Breast epithelium (tissue), 4 donors: ENCODE results near the gene NOTCH3. TPM values are rescaled to one million over a fixed set of nuclear protein-coding genes. Genes with fewer than 3 reads are reported as not detected.

ENCODE experiments used
- DNase-seq, 2 donors: peaks; one replicate each; pipeline ENCODE4 v3.0.0-alpha.2; 2019; ENCODE audit warnings: low spot score in 2 of 2
- H3K27ac ChIP-seq, 2 donors: fragments of 200-600 bp; sonication (generic) in 1 of 2; one replicate each; pipeline ENCODE4 v1.5.1; 2016 to 2019; ENCODE audit warnings: mild to moderate bottlenecking in 1 of 2
- H3K27me3 ChIP-seq, 2 donors: fragments of 200-600 bp; sonication (generic) in 1 of 2; one replicate each; pipeline versions ENCODE4 v1.5.1 to v1.6.0; 2017 to 2019; ENCODE audit warnings: control low read depth in 1 of 2, mild to moderate bottlenecking in 1 of 2
- H3K36me3 ChIP-seq: fragments of 200-600 bp; one replicate; pipeline ENCODE4 v1.5.1; 2019
- H3K4me1 ChIP-seq, 2 donors: fragments of 200-600 bp; sonication (generic); one replicate each; pipeline ENCODE4 v1.5.1; 2016 to 2019; ENCODE audit warnings: control low read depth in 1 of 2
- H3K4me3 ChIP-seq, 3 donors: fragments of 200-600 bp; sonication (generic); 1 replicate in 2 of 3; 2 replicates in 1 of 3; pipeline ENCODE4 v1.5.1; 2016 to 2019; ENCODE audit warnings: mild to moderate bottlenecking in 3 of 3, moderate library complexity in 2 of 3
- H3K9me3 ChIP-seq, 2 donors: fragments of 200-600 bp; sonication (generic) in 1 of 2; one replicate each; pipeline ENCODE4 v1.5.1; 2016 to 2019; ENCODE audit warnings: control low read depth in 1 of 2
- CTCF ChIP-seq, 3 donors: fragments of 450-650 bp; IDR thresholded peaks; one replicate each; pipeline ENCODE4 v1.5.1; 2016 to 2017; ENCODE audit warnings: antibody characterized with exemption in 3 of 3, mild to moderate bottlenecking in 3 of 3, moderate library complexity in 3 of 3
- POLR2A ChIP-seq: fragments of 450-650 bp; IDR thresholded peaks from one replicate; pipeline ENCODE4 v1.6.1; 2016; ENCODE audit warnings: antibody characterized with exemption, mild to moderate bottlenecking, moderate library complexity
- POLR2AphosphoS5 ChIP-seq, 3 donors: sonication (generic); formaldehyde crosslinking; IDR thresholded peaks; one replicate each; pipeline ENCODE4 v1.6.1; 2017; ENCODE audit warnings: antibody characterized with exemption in 3 of 3
- intact Hi-C: fragments of 100-400 bp; cut with DNase I; formaldehyde crosslinking; loops from one replicate; pipeline ENCODE4 v1.15.1; 2023; ENCODE audit warnings: low total_unique reads
- total RNA-seq, 3 donors: library from RNA; depleted of rRNA; stranded (reverse); fragments of >200 nt; gene quantifications; one replicate each; pipeline ENCODE4 v1.1.0, GENCODE V29; 2016

Gene NOTCH3
- total RNA-seq, 3 donors from 2014 or later = 22.0 to 36.4 (median 22.7) TPM

- Histone ChIP-seq H3K4me3 (no peak overlapping the region), H3K9me3 (no peaks in the 10 kb centered on the region), H3K4me1 (peaks cover 19 to 25% of the 10 kb centered on the region in 2 donors), H3K36me3 (no peaks in the 10 kb centered on the region), H3K27me3 (no peaks in the 10 kb centered on the region), H3K27ac (peak overlapping the region in 1 of 2 donors; percentile 88)
- TF ChIP-seq POLR2A = no peak
- no peak for TF ChIP-seq CTCF (IDR thresholded peaks at IDR 0.05)
- no peak for TF ChIP-seq POLR2AphosphoS5 (IDR thresholded peaks at IDR 0.05)
- DNase-seq = no peak
- intact Hi-C loops = loop anchor here (10.0 kb wide), 1 partner anchor 60 kb away; no protein-coding TSS in a partner anchor
Measured at GRCh38 chr19:15244808-15245207, 44.0 kb upstream of the NOTCH3 start.

GRCh38 chr19:15244106-15244803 is 43.5 kb upstream of the NOTCH3 start:
- Histone ChIP-seq H3K36me3 (no peaks in the 10 kb centered on the region), H3K4me3 (no peak overlapping the region), H3K27ac (peak overlapping the region in 1 of 2 donors; percentile 88), H3K9me3 (no peaks in the 10 kb centered on the region), H3K4me1 (peaks cover 13 to 20% of the 10 kb centered on the region in 2 donors), H3K27me3 (no peaks in the 10 kb centered on the region)
- TF ChIP-seq POLR2AphosphoS5 (IDR thresholded peaks at IDR 0.05) = no peak
- TF ChIP-seq CTCF (IDR thresholded peaks at IDR 0.05) = no peak
- TF ChIP-seq POLR2A = no peak
- no peak for DNase-seq
- intact Hi-C loops = loop anchor here (10.0 kb wide), 1 partner anchor 59 kb away; no protein-coding TSS in a partner anchor

DNA sequence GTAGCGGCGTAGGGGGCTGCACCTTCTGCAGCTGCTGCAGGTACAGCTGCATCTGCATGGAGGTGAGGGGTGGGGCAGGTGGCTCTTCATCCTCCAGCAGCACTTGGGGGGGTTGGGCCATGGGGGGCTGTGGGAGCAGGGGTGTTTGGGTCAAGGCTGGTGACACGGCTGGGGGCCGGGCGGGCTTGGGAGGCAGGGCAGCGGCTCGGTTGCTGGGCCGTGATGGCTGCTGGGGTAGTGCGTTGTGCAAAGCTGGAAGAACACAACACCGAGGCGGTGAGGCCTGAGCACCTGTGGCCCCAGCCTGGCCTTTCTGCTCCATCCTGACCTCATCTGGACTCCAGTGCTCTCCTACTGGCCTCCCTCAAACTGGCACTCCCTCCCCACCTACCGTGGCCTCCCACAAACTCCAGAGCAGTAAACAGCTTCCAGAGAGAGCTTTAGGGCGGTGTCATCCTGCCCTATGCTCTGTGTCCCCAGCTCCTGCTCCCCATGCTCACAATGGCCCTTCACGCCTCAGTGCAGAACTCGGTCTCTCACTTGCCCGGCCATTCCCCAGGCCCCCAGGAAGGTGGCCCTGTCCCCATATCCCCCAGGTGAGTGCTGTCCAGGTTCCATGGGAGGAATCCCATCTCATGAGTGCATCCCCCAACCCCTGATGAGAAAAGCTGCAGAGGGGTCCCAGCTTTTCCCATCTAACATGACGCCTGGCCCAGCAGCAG is 42.6 kb upstream of the NOTCH3 start:
- Histone ChIP-seq H3K9me3 (no peaks in the 10 kb centered on the region), H3K4me1 (peaks cover 5 to 13% of the 10 kb centered on the region in 2 donors), H3K27me3 (no peaks in the 10 kb centered on the region), H3K36me3 (peaks cover 6% of the 10 kb centered on the region), H3K4me3 (no peak overlapping the region), H3K27ac (peak overlapping the region in 1 of 2 donors; percentile 25)
- no peak for DNase-seq
- intact Hi-C loops = loop anchor here (10.0 kb wide), 1 partner anchor 59 kb away; no protein-coding TSS in a partner anchor
- no peak for TF ChIP-seq POLR2AphosphoS5 (IDR thresholded peaks at IDR 0.05)

DNA sequence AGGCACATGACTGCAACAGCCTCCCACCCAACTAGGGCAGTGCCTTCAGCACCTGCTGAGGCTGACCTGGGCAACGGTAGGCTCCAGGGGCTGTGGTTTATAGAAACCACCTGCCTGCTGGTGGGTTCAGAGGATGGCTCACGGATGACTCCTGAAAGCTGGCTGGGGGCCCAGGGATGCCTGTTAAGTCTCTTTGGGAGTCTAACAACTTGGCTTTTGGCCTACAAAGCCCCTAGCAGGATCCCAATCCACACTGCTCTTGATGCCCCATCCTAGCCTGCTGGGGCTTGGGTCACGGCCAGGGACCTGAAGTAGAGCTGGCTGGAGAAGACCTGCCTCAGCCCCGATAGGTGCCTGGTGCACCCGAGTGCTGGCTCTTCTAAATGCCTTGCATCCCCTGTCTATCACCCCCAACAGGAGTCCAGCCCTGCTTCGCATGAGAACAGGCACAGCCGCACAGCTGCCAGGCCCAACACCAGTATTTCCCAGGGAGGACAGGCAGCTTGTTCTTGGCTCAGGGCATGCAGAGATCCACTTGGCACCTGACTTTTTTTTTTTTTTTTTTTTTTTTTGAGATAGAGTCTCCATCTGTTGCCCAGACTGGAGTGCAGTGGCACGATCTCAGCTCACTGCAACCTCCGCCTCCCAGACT is 40.6 kb upstream of the NOTCH3 start:
- intact Hi-C loops = loop anchor here (10.0 kb wide), 1 partner anchor 57 kb away; no protein-coding TSS in a partner anchor
- Histone ChIP-seq H3K36me3 (peaks cover 16% of the 10 kb centered on the region), H3K27me3 (no peaks in the 10 kb centered on the region), H3K9me3 (no peaks in the 10 kb centered on the region), H3K4me1 (no peaks in the 10 kb centered on the region), H3K27ac (no peak overlapping the region), H3K4me3 (no peak overlapping the region)
- TF ChIP-seq POLR2AphosphoS5 (IDR thresholded peaks at IDR 0.05) = no peak
- TF ChIP-seq POLR2A = no peak
- TF ChIP-seq CTCF (IDR thresholded peaks at IDR 0.05) = no peak
- DNase-seq = no peak

- H3K9me3 ChIP-seq = no peaks in the 10 kb centered on the region
- DNase-seq = no peak
- no peaks in the 10 kb centered on the region for H3K27me3 ChIP-seq
- no peak overlapping the region for H3K4me3 ChIP-seq
- H3K4me1 ChIP-seq = no peaks in the 10 kb centered on the region
- H3K27ac ChIP-seq = no peak overlapping the region
- H3K36me3 ChIP-seq = peaks cover 16% of the 10 kb centered on the region
- TF ChIP-seq POLR2A = no peak
- intact Hi-C loops = loop anchor here (10.0 kb wide), 1 partner anchor 56 kb away; no protein-coding TSS in a partner anchor
Measured at GRCh38 chr19:15240515-15240914, 39.7 kb upstream of the NOTCH3 start.
